ENCODE data around the gene TTK.

TTK gene

DNA sequence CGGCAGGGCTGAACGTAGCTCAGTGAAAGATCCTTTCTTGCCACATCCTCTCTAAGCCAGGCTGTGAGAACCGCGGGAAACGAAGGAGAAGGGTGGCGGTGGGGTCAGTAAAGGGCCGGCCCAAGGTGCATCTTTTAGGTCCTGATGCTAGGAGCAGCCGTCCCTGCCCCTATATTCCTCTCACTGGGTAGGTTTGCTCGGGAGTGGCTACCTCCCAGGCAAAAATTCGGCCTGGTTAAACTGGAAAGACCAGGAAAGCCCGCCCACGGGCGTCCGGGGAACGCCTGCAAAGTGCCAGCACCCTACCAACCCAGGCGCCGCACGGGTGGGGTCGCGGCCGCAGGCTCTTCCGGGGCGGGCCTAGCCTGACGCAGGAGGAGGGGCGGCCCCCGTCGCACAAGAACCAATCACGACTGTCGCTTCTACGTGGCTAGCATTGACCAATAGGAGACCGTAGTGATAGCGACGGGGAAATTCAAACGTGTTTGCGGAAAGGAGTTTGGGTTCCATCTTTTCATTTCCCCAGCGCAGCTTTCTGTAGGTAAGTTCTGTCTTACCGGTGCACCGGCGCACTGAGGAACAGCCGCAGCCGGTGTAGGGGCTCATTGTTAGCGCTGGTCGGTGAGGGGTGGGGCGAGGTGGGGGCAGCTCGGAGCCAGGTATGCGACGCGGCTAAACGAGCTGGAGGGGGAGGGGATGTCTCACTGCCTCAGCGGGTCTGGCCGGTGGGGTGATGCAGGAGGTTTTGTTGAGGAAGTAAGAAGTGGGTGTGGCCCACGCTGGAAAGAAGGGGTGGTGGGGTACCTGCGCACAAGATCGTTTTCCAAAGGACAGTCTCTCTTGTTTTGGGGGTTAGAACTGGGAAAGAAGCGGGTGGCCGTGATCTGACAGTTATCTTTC is at the start of gene TTK:
TTK (plus strand) TSS at position 477 of the 900 bp plus-strand sequence. CDS start 1,195 bp downstream, outside the sequence.
- POLR2A ChIA-PET: interaction anchor here (0.6 to 2.3 kb wide), 9 partner anchors 17 to 123 kb away, joined by 3 to 23 read pairs (median 6); partner anchors contain the start of genes BCKDHB and ELOVL4
- H3K36me3 ChIP-seq (ENCODE audit: control insufficient read depth in 2 of 2, insufficient read depth in 1 of 2, low read length in 2 of 2): peaks cover 14 to 29% of the 10 kb centered on the region in 2 experiments
- no peaks in the 10 kb centered on the region for H3K4me1 ChIP-seq (ENCODE audit: control insufficient read depth, insufficient read depth, low read length)
- CTCF ChIA-PET: interaction anchor here (0.6 to 1.8 kb wide), 7 partner anchors 8 to 135 kb away, joined by 3 to 7 read pairs (median 5); no protein-coding TSS in a partner anchor
- H3K9me3 ChIP-seq (ENCODE audit: control insufficient read depth, insufficient read depth, low read depth, low read length): no peaks in the 10 kb centered on the region
- H3K27ac ChIP-seq (ENCODE audit: extremely low read depth, low read depth, low read length): peak within 1 kb of the TSS; percentile 54
- peak within 1 kb of the TSS; percentile 78 for H3K4me3 ChIP-seq (ENCODE audit: low read depth, low read length)
- TF ChIP-seq IKZF3 (tag by site-specific recombination; IDR thresholded peaks at IDR 0.05): peak; percentile 40; the same call in 1 of the 2 replicates
- TF ChIP-seq ZFHX2 (tag by site-specific recombination; conservative IDR thresholded peaks at IDR 0.05): peak; percentile 42
- TF ChIP-seq KLF9 (tag by site-specific recombination; IDR thresholded peaks at IDR 0.05; ENCODE audit: low read depth): peak; percentile 90
- TF ChIP-seq, protein P1, sequence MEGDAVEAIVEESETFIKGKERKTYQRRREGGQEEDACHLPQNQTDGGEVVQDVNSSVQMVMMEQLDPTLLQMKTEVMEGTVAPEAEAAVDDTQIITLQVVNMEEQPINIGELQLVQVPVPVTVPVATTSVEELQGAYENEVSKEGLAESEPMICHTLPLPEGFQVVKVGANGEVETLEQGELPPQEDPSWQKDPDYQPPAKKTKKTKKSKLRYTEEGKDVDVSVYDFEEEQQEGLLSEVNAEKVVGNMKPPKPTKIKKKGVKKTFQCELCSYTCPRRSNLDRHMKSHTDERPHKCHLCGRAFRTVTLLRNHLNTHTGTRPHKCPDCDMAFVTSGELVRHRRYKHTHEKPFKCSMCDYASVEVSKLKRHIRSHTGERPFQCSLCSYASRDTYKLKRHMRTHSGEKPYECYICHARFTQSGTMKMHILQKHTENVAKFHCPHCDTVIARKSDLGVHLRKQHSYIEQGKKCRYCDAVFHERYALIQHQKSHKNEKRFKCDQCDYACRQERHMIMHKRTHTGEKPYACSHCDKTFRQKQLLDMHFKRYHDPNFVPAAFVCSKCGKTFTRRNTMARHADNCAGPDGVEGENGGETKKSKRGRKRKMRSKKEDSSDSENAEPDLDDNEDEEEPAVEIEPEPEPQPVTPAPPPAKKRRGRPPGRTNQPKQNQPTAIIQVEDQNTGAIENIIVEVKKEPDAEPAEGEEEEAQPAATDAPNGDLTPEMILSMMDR (tag by site-specific recombination; IDR thresholded peaks at IDR 0.05): no peak
- TF ChIP-seq ZNF366 (tag by site-specific recombination; conservative IDR thresholded peaks at IDR 0.05): peak; percentile 46; the same call in 1 of the 2 replicates
- 0 out of 2 replicates have a peak, but pooled peaks have one; percentile 21 for TF ChIP-seq ZBTB17 (tag by site-specific recombination; IDR thresholded peaks at IDR 0.05)
- TF ChIP-seq GLIS1 (tag by site-specific recombination; IDR thresholded peaks at IDR 0.05): peak; percentile 52; the same call in 1 of the 2 replicates
- peak; percentile 23 for TF ChIP-seq ZNF561 (tag by site-specific recombination; IDR thresholded peaks at IDR 0.05; ENCODE audit: borderline replicate concordance)
- no peak for TF ChIP-seq SETDB1 (IDR thresholded peaks at IDR 0.05; ENCODE audit: insufficient read length, low read length)
- TF ChIP-seq ZNF600 (tag by site-specific recombination; IDR thresholded peaks at IDR 0.05): 0 out of 2 replicates have a peak, but pooled peaks have one; percentile 21
- peak; percentile 17; the same call in 1 of the 2 replicates for TF ChIP-seq ZSCAN30 (tag by site-specific recombination; IDR thresholded peaks at IDR 0.05)
- TF ChIP-seq, protein P2, sequence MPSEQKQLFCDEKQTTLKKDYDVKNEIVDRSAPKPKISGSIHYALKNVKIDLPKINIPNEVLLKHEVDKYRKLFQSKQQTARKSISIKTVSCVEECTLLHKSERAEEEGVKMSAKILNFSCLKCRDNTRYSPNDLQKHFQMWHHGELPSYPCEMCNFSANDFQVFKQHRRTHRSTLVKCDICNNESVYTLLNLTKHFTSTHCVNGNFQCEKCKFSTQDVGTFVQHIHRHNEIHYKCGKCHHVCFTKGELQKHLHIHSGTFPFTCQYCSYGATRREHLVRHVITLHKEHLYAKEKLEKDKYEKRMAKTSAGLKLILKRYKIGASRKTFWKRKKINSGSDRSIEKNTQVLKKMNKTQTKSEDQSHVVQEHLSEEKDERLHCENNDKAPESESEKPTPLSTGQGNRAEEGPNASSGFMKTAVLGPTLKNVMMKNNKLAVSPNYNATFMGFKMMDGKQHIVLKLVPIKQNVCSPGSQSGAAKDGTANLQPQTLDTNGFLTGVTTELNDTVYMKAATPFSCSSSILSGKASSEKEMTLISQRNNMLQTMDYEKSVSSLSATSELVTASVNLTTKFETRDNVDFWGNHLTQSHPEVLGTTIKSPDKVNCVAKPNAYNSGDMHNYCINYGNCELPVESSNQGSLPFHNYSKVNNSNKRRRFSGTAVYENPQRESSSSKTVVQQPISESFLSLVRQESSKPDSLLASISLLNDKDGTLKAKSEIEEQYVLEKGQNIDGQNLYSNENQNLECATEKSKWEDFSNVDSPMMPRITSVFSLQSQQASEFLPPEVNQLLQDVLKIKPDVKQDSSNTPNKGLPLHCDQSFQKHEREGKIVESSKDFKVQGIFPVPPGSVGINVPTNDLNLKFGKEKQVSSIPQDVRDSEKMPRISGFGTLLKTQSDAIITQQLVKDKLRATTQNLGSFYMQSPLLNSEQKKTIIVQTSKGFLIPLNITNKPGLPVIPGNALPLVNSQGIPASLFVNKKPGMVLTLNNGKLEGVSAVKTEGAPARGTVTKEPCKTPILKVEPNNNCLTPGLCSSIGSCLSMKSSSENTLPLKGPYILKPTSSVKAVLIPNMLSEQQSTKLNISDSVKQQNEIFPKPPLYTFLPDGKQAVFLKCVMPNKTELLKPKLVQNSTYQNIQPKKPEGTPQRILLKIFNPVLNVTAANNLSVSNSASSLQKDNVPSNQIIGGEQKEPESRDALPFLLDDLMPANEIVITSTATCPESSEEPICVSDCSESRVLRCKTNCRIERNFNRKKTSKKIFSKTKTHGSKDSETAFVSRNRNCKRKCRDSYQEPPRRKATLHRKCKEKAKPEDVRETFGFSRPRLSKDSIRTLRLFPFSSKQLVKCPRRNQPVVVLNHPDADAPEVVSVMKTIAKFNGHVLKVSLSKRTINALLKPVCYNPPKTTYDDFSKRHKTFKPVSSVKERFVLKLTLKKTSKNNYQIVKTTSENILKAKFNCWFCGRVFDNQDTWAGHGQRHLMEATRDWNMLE (tag by site-specific recombination; conservative IDR thresholded peaks at IDR 0.05; ENCODE audit: low read depth): peak; percentile 84
- TF ChIP-seq, protein P3, sequence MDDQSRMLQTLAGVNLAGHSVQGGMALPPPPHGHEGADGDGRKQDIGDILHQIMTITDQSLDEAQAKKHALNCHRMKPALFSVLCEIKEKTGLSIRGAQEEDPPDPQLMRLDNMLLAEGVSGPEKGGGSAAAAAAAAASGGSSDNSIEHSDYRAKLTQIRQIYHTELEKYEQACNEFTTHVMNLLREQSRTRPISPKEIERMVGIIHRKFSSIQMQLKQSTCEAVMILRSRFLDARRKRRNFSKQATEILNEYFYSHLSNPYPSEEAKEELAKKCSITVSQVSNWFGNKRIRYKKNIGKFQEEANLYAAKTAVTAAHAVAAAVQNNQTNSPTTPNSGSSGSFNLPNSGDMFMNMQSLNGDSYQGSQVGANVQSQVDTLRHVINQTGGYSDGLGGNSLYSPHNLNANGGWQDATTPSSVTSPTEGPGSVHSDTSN (CRISPR knock-in tag; IDR thresholded peaks at IDR 0.05): peak; percentile 37; the same call in 1 of the 2 replicates
- TF ChIP-seq ZXDB (tag by site-specific recombination; IDR thresholded peaks at IDR 0.05): 0 out of 2 replicates have a peak, but pooled peaks have one; percentile 46
- TF ChIP-seq KLF10 (tag by site-specific recombination; IDR thresholded peaks at IDR 0.05): peak; percentile 46; the same call in 1 of the 2 replicates
- peak; percentile 57 for TF ChIP-seq FEZF1 (tag by site-specific recombination; IDR thresholded peaks at IDR 0.05)
- TF ChIP-seq EGR2 (tag by site-specific recombination; IDR thresholded peaks at IDR 0.05; ENCODE audit: low read depth): peak; percentile 33; the same call in 1 of the 2 replicates
- TF ChIP-seq KLF1 (tag by site-specific recombination; IDR thresholded peaks at IDR 0.05): peak; percentile 18; the same call in 1 of the 2 replicates
- peak; percentile 91 for TF ChIP-seq ZNF335 (tag by site-specific recombination; conservative IDR thresholded peaks at IDR 0.05)
- TF ChIP-seq ZNF660 (tag by site-specific recombination; IDR thresholded peaks at IDR 0.05): 0 out of 2 replicates have a peak, but pooled peaks have one; percentile 19
- TF ChIP-seq SP2 (tag by site-specific recombination; IDR thresholded peaks at IDR 0.05): peak; percentile 97
- TF ChIP-seq PRDM1 (tag by site-specific recombination; IDR thresholded peaks at IDR 0.05): peak; percentile 77
- TF ChIP-seq, protein P4, sequence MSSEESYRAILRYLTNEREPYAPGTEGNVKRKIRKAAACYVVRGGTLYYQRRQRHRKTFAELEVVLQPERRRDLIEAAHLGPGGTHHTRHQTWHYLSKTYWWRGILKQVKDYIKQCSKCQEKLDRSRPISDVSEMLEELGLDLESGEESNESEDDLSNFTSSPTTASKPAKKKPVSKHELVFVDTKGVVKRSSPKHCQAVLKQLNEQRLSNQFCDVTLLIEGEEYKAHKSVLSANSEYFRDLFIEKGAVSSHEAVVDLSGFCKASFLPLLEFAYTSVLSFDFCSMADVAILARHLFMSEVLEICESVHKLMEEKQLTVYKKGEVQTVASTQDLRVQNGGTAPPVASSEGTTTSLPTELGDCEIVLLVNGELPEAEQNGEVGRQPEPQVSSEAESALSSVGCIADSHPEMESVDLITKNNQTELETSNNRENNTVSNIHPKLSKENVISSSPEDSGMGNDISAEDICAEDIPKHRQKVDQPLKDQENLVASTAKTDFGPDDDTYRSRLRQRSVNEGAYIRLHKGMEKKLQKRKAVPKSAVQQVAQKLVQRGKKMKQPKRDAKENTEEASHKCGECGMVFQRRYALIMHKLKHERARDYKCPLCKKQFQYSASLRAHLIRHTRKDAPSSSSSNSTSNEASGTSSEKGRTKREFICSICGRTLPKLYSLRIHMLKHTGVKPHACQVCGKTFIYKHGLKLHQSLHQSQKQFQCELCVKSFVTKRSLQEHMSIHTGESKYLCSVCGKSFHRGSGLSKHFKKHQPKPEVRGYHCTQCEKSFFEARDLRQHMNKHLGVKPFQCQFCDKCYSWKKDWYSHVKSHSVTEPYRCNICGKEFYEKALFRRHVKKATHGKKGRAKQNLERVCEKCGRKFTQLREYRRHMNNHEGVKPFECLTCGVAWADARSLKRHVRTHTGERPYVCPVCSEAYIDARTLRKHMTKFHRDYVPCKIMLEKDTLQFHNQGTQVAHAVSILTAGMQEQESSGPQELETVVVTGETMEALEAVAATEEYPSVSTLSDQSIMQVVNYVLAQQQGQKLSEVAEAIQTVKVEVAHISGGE (tag by site-specific recombination; conservative IDR thresholded peaks at IDR 0.05; ENCODE audit: low read depth): peak; percentile 78
- TF ChIP-seq ZNF792 (tag by site-specific recombination; IDR thresholded peaks at IDR 0.05): no peak
- 0 out of 2 replicates have a peak, but pooled peaks have one; percentile 35 for TF ChIP-seq ZNF341 (tag by site-specific recombination; IDR thresholded peaks at IDR 0.05; ENCODE audit: low read depth)

Data from HEK293 (cell line).